Measurements from ENCODE around the gene SNRPB2.
A peak's percentile ranks its signal among the peaks of the same experiment; 100 is the strongest.

Gene SNRPB2

DNA sequence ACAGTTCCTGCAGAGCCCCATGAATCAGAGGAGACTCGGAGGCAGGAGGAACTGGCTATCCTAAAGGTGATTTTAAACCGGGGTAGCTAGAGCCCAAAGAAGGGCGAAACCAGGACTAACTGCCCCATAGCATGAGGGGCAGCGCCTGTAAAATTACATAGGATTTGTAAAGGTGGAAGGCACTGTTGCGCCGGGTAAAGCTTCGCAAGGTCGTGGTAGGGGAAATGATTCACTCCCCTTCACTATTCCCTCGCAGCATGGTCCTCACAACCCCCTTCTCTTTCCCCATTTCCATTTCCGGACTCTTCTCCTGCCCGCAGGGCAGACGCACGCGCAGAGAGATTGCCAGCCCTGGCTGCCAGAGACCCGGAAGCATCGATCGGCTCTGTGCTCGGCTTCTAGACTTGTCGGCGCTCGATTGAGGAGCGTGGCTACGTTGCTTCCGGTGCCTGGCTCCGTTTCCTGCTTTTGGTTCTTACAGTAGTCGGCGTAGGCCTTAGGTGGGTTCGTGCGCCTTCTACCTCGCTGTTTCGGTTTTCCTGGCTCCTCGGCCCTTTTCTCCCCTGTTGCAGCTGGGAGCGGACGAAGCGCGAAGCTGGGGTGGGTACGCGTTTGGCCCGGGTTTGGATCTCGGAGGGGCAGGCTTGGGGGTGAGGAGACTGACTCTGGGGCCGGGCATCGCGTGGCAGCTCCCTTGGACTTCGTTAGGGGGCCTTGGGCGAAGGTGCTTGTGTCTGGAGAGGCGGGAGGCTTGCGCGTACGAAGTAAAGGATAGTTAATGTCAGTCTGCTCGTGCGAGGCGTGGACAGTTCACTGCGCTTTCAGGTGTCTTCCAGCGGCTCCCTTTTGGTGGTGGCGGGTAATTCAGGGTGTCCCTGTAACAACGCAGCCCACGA is at the start of gene SNRPB2:
Gene SNRPB2 (plus strand): TSS at position 462 of the 896 bp plus-strand sequence. CDS start 1,677 bp downstream, outside the sequence.
- peak; percentile 94 for DNase-seq

DNA sequence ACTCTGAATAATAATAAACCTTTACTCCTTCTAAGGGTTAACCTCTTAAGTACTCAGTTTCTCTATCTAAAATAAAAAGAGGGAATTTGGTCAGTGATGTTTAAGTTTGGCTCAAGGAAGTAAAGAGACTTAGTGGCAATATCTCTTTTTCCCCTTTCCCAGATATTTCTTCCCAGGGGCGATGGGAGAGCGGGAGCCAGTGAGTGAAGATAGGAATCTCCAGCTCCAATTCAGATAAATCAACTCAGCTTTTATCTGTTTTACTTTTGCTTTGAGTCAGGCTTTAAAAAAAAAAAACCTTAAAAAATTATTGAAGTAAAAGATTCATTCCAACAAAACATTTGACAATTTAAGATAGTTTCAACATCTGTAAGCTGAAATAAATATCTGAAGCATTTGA is 45.4 kb upstream of the SNRPB2 start:
- DNase-seq: no peak

DNA sequence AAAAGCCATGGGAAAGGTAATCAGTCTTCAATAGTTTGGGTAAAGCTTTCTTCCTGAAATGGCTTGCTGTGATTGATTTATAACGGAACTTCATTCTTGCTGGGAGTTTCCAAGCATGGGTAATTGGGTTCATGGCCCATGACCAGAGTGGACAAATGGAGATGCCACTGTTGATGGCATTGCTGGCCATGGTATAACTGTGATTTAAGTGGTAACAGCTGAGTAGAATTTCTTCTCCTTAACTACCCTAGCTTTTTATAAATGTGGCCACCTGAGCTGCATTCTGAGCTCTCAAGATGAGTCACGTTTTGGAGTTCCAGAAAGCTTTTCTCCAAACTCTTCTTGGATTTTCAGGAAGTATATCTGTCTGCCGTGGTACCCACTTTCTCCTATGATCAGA is 39.9 kb upstream of the SNRPB2 start:
- DNase-seq: no peak

DNA sequence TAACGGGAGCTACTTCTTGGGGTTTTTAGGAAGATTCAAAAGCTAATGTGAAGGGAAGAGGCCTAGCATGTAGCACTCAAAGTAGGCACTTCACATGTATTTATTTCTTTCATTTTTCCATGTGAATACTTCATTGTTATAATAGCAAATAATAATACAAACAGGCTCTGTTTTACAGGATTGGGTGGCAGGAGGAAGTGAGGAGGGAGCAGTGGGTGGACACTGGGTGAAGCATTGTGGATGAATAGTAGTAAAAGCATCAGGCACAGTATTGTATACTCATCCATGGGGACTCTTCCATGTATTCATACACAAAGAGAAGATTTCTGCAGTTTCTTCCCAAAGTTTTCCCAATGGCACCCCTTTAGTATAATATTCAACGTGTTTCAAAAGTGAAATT is 38.4 kb upstream of the SNRPB2 start:
- DNase-seq: no peak

DNA sequence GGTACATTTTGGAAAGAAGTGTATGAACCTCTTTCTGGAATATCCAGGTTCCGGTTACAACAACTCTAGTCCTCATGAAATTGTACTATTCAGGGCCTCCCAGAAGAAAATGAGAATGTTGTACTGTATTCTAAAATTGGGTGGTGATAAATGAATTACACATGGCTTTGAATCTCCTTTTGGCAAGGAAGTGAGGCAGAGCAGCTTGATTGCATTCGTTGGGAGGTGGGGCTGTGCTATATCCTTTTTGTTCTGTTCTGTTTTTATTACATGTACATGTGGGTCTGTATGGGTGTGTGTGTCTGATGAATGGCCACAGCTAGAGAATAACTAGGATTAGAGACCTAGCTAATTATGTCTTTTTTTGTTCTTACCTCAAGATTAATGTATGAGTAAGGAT is 37.8 kb upstream of the SNRPB2 start:
- no peak for DNase-seq

DNA sequence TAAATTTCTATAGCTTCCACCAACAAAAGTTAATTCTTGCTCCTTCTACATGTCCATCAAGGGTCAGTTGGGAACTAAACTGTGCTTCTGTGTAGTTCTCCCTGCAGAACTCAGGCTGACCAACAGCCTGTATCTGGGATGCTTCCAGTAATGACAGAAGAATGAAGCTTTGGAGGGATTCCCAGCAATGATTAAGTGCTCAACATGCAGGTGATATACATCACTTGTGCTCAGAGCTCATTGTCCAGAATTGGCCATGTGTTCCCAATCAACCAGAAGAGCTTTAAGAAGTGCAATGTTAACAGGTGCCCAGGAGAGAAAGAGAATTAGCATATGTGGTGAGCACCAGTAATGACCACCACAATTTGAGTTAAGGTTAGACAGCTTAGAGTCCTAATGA is 37.4 kb upstream of the SNRPB2 start:
- no peak for DNase-seq

DNA sequence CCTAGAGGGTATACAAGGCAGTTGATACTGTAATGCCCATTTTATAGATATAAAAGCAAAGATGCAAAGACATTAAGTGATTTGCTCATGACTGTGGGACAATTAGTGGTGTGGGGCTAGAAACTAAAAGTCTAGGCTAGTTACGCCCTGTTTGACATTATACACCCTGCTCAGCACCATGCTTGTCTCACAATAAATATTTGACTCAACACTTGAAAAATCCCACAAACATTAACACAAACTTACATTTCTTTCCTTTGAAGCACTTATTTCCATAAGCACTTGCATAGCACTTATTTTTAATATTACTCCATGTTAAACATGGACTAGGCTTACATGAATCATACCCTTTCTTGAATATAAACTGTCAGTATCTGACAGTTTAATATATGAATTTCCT is 36.5 kb upstream of the SNRPB2 start:
- DNase-seq: no peak

DNA sequence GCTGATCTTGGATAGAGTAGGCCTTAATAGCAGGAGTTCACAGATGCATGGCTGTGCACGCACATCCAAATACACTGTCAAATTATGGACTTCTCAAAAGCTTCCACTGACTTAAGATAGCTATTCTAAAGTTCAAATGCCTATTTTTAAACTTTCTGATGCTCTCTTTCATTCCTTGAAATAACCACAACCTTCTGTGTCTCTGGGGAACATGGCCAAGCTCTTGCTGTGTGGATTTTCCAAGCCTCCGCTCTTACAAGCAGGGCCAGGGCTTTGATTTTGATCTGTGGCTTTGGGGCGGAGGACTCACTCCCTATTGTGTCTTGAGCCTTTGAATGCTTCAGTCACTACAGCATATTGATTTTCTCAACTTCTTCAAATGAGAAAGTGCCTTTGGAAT is 35.7 kb upstream of the SNRPB2 start:
- DNase-seq: no peak

DNA sequence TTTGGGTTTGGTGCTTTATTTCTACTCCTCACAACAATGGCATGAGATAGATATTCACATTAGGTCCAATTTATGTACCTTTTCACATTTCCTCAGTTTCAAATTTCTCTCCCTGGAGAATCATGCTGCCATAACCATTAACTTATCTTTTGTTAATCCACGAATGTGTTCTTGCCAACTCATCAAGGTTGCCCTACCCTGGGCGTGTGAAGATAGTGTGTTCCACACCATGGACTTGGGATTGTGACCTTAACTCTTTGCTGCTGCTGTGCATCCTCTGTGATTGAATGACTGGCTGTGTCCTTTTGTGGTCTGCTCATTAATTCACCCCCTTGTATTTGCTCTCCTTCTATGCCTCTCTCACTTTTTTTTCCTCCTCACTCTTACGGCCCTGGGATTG is 34.2 kb upstream of the SNRPB2 start:
- no peak for DNase-seq

DNA sequence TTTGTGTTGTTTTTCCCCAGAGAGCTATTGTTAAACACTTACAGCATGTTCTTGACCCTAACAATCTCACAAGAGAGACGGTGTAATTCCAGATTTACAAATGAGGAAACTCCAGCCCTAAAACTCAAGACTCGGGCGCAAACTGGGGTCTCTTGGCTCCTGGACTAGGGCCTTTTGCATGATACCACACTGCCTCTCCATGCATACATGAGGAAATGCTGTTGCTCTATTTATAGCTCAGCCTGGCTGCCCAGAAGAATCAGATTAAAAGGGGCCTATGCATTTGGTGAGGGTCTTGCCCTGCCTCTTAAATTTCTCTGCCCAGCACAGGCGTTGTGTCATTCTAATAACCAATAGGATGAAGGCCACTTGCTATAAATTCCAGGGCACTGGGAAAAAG is 30.5 kb upstream of the SNRPB2 start:
- DNase-seq: no peak

DNA sequence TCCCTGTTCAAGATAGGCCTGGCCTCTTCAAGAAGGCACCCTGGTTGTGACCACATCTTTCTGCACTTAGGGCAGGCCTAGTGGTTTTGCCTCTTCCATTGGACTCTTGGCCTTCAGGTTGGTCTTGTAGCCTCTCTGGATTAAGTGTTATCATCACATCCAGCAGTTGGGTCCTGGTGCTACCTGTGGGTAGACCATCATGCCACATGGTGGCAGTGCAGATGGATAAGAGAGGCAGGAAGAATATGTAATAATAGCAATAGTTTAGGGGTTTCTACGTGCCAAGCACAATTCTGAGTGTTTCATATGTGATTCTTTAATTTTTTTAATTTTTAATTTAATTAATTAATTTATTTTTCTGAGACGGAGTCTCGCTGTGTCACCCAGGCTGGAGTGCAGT is 28.5 kb upstream of the SNRPB2 start:
- peak; percentile 40 for DNase-seq

DNA sequence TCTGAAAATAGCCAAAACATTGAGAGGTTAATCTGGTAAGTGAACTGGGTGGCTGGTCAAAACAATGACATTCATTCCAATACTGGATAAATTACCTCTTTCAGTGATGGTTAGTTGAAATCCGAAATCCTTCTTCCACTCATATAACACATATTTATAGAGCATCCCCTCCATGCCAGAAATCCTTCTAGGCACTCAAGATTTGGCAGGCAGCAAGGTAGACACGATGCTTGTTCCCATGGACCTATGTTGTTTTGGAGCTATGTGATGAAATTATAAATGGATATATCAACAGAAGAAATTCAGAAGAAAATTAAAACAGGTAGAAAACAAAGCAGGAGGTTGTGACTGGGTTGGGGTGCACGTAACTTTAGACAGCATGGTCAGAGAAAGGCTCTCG is 26.3 kb upstream of the SNRPB2 start:
- DNase-seq: no peak

DNA sequence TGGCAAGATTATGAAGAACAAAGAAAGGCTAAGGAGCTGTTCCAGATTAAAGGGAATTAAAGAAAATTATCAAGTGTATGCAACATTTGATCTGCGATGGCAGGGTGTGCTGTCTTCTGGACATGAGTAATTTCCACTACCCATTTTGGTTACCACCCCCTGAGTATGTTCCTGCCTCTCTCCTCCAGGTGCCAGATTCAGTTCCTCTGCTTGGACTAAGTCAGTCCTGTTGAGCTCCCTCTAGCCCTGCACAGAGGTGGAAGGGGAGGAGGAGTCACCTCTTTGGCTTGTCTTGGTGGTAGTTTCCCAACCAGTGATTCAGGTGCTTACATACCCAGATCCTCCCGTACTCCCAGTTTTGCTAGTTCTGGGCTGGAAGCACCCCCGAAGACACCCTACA is 22.2 kb upstream of the SNRPB2 start:
- DNase-seq: no peak

DNA sequence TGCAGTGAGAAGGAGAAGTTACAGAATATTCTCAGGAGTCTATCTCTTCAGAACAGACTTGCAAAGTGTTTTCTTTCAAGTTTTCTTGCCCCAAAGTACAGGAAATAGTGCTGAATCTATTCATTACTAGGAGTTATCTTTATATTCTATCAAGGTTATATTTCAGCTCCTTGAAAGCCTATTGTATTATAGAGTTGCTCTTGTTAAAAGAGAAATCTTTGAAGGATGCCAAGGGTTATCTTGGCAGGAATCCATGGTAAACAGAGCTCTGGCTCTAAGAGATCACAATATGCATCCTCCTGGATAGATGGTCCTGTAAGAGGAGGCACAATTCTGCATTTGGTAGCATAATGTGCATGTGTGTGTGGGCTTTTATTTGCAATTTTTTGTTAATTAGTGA is 21.2 kb upstream of the SNRPB2 start:
- no peak for DNase-seq

DNA sequence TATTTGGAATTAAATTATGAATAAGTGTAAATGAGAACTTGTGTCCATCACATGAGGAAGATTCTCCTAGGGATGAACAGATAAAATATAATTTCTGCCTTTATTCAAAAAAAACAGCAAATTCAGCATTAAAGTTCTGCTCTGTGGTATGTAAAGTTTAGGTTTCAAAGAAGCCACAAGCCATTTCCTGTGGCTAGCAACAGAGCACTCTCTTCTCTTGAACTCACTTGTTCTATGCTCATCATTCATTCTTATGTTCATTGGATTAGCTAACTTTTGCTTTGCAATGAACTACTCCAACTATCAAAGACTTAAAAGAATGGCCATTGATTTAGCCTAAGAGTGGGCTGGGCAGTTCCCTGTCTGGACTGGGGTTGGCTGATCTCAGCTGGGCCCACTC is 20.8 kb upstream of the SNRPB2 start:
- peak; percentile 42 for DNase-seq

DNA sequence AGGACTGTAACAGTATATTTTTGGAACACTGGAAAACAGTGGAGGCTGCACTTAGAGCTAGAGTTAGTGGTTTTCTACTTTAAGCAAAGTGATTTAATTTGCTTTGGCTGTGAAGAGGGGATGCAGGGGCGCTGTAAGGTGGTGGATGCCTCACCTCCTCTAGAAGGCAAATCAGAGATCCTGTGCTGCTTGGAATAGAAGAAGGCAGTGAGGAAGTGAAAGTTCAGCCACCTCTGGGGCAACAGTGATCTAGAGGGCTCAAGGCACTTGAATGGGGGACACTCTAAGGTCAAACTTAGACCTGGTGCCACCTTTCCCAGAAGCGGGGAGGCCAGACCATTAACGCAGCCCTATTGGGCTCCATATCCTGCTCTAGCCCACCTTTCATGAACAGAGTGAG is 19.0 kb upstream of the SNRPB2 start:
- DNase-seq: no peak

DNA sequence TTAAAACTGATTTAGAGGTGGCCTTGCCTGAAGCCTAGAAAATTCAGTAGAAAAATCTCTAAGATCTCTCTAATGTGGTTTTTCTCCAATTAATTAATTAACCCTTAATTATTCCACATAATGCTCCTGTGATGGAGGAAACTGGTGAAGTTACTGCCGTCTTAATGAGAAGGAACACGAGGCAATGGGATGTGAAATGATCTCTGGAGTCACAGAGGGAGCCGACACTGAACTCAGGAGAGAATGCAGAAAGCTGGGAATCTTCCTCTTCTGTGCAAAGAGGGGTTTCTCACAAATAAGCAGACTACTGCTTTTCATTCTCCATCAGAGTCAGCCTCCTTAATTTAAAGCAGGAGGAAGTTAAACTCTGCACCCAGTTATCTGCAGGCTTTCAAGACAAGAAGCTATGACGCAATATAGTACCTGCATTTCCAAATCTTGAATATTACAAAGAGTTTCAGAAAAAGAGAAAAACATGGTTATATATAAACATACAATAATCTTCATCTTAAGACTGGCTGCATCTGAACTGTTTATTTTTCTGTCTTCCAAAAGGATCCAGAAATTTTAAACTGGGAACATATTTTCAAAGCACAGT is 18.1 kb upstream of the SNRPB2 start:
- DNase-seq: no peak

DNA sequence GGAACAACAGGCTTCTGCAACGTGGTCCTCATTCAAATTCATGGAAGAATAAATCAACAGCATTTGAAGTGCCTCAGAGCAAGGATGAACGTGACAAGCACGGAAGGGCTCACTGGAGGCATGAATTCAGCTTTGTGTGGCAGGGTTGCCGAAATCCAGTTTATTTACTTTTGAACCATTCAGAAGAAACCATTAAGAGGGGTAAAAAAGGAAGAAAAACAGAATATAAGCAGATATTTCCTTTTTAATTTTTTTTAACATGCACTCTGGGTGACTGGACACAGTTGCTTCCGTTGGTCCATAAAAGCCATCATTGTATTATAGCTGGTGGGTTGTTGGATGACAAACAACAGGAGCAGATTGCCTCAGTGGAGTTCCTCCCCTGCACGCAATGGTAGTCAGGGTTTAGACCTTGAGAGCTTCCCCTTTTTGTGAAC is 17.3 kb upstream of the SNRPB2 start:
- DNase-seq: no peak

DNA sequence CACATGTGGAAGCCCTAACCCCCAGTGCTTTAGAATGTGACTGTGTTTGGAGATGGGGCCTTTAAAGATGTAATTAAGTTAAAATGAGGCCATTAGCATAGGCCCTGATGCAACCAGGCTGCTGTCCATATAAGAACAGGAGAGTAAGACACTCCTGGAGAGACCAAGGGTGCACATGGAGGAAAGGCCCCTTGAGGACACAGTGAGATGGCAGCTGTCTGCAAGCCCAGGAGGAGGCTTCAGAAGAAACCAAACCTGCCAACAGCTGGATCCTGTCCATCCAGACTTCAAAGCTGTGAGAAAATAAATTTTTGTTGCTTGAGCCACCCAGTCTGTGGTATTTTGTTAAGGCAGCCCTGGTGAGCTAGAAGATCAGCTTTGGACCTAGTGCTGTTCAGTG is 16.8 kb upstream of the SNRPB2 start:
- DNase-seq: no peak

DNA sequence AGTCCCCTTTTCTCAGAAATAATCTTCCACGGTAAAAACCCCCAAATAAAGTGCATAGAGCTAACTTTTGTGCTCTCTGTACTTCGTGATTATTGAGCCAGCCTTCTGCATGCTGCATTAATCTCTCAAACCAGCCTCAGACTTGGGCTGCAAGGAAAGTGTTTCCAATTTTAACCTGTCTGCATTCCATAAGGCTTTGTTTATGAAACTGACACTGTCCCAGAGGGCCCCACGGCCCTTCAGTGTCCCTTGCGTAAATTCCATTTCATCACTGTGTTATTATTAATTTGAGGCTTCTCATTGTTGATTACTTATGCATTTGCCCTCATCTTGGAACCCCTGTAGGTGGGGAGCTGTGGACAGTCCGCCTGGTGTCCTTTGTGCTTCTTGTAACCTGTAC is 15.6 kb upstream of the SNRPB2 start:
- DNase-seq: no peak

DNA sequence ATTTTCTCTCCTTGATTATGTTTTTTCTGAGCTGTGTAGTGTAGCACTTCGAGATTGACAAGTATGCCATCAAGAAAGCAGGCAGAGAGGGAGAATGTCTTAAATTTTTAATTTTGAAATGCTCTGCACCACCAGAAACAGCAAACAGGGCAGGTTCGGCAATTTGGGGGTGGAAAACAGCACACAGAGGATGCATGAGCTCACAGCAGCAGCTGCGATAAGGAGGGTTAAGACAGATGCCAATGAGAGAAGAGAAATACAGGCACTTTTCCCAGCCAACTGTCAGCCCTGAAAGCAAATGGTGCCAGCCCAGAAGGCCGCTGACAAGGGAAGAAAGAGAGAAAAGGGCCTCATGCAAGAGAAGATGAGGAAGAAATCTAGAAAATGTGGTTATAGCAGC is 15.1 kb upstream of the SNRPB2 start:
- no peak for DNase-seq

DNA sequence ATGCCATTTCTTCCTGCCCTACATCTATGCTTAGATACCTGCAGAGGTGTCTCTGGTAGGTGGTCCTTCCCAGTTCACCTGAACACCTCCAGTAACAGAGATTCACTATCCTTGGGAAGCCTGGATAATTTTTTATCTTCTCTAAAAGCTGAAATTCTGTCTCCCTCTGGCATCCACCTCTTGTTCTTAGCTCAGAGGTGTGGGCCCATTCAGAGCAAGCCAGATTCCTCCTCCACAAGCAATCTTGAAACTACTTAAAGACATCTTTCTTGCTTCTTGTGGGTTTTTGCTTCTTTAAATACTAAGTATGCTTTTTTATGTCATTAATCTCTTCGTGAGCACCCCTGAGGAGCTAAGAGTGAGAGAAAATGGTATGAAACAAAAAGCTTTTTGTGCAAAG is 10.4 kb upstream of the SNRPB2 start:
- DNase-seq: no peak

DNA sequence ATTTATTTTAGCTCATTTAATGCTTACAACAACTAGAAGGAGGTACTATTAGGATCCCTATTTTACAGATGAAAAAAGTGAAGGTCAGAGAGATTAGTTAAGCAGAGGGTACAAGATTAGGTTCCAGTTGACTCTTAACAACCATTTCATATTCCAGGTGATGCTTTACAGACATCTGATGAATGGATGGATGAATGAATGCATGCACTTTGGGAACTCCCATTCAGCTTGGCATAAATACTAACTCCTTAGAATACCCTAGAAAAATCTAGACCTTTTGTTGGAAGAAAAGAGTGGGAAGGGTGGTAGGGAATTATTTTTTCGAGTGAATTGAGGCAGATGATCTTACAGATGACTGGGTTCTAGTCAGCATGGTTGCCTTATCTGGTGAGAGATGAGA is 746 bp upstream of the SNRPB2 start:
- no peak for DNase-seq

DNA sequence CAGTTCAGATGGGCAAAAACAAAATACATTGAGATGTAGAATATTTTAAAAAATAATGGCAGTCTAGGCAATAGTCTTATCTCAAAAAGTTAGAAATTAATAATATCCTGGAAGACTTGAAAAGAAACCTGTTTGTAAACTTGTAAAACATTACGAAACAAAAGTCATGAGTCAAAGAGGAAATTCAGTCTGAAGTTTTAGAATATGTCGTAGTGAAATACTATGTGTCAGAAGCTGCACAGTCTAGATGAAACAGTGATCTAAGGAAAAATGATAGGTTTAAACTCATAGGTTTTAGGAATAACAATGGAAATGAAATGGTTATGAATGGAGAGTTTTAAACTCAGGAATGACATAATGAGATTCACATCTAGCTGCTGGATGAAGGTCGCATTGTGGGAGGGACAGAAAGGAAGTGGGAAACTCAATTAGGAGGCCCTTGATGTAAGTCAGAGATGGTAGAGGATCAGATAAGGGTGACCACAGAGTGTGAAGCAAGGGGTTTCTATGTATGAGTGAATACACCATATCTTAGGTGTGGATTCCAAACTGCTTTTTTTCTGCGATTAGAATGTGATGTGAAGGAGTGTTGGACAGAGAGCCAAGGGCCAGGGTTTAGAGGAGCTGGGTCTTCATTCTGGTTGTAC is 2.8 kb downstream of the SNRPB2 start:
- DNase-seq: peak; percentile 73
